HepG2 (cell line): ENCODE measurements around the gene RPS19BP1. TPM values are rescaled to one million over a fixed set of nuclear protein-coding genes. Genes with fewer than 3 reads are reported as not detected.

Source experiments
- ATAC-seq: fragments of 200-7000 bp; cut with Tn5 transposase; 3 replicates; pipeline ENCODE4 v1.9.1; 2020; ENCODE audit warnings: mild to moderate bottlenecking, moderate library complexity
- BruUV-seq: library from RNA; stranded (reverse); fragments of 400-500 nt; replicated peaks from 2 replicates; lab custom pipeline; 2021; lab: Mats Ljungman, UMichigan
- CTCF ChIA-PET: fragments of 300-600 bp; formaldehyde crosslinking; extraction: SDS; loops from one replicate; lab custom pipeline; 2021; ENCODE audit warnings: low total read pairs, inconsistent platforms, low intra/inter-chr PET ratio; lab: Yijun Ruan, JAX
- POLR2A ChIA-PET: fragments of 350-600 bp; sonication (Branson Sonifier 250); formaldehyde crosslinking; loops from one replicate; lab custom pipeline; 2020; ENCODE audit warnings: antibody characterized with exemption, inconsistent platforms; lab: Yijun Ruan, JAX
- DNase-seq: peaks from one replicate; pipeline ENCODE4 v3.0.0-alpha.2; 2015; ENCODE audit warnings: low spot score
- FAIRE-seq: peaks from 3 replicates; lab custom pipeline; 2011; peaks lifted over from hg19 to GRCh38; lab: Jason Lieb, UNC
- H2AFZ ChIP-seq: one replicate; pipeline ENCODE4 v1.6.1; 2011; ENCODE audit warnings: low read length, inconsistent platforms
- H3K27ac ChIP-seq: fragments of 300-600 bp; 3 replicates; pipeline ENCODE4 v1.8.0; 2011; ENCODE audit warnings: mixed run types, mild to moderate bottlenecking, mixed read lengths, low read length, inconsistent platforms; ENCODE audit not compliant: insufficient read depth; ENCODE audit errors: extremely low read length
- H3K27me3 ChIP-seq, 2 experiments: fragments of 200-600 bp in 1 of 2; 2 replicates in 1 of 2; 3 replicates in 1 of 2; pipeline versions ENCODE4 v1.6.0 to v1.8.0; 2011; ENCODE audit warnings: low read length in 2 of 2, mild to moderate bottlenecking in 2 of 2, moderate library complexity in 2 of 2, inconsistent platforms in 1 of 2; ENCODE audit not compliant: insufficient read depth in 2 of 2, control insufficient read depth in 1 of 2
- H3K36me3 ChIP-seq, 2 experiments: fragments of 200-600 bp in 1 of 2; replicated peaks in 1 of 2; 2 replicates in 1 of 2; 3 replicates in 1 of 2; pipeline versions ENCODE4 v1.5.1 to v1.8.0; 2011; ENCODE audit warnings: low read length in 2 of 2, inconsistent platforms in 1 of 2; ENCODE audit not compliant: insufficient read depth in 2 of 2, control insufficient read depth in 1 of 2
- H3K4me1 ChIP-seq: 2 replicates; pipeline ENCODE4 v1.5.1; 2012; ENCODE audit warnings: low read length, inconsistent platforms; ENCODE audit not compliant: insufficient read depth
- H3K4me2 ChIP-seq: 2 replicates; pipeline ENCODE4 v1.6.0; 2011; ENCODE audit warnings: low read depth, low read length, inconsistent platforms
- H3K4me3 ChIP-seq, 3 experiments: fragments of 200-600 bp in 1 of 3; sonication (generic), shearing (Covaris generic) in 1 of 3; replicated peaks in 1 of 3; 2 replicates each; pipeline ENCODE4 v1.5.1; 2011 to 2016; ENCODE audit warnings: low read length in 3 of 3, inconsistent platforms in 2 of 3, low read depth in 2 of 3, mild to moderate bottlenecking in 2 of 3, control low read depth in 1 of 3, mixed read lengths in 1 of 3; ENCODE audit not compliant: insufficient read depth in 1 of 3
- H3K79me2 ChIP-seq: one replicate; pipeline ENCODE4 v1.6.1; 2011; ENCODE audit warnings: low read length, inconsistent platforms; ENCODE audit not compliant: insufficient read depth
- H3K9ac ChIP-seq: 2 replicates; pipeline ENCODE4 v1.6.0; 2011; ENCODE audit warnings: mild to moderate bottlenecking, low read depth, low read length, inconsistent platforms; ENCODE audit not compliant: insufficient read depth
- H3K9me3 ChIP-seq: 2 replicates; pipeline ENCODE4 v1.5.1; 2012; ENCODE audit warnings: mild to moderate bottlenecking, low read length
- H4K20me1 ChIP-seq: 2 replicates; pipeline ENCODE4 v1.6.0; 2011; ENCODE audit warnings: inconsistent platforms, mild to moderate bottlenecking, low read length, moderate library complexity; ENCODE audit not compliant: insufficient read depth
- ELF4 ChIP-seq: sonication (generic); formaldehyde crosslinking; IDR thresholded peaks from 2 replicates; pipeline ENCODE4 v1.5.0; 2020; ENCODE audit warnings: missing genetic modification reagents, mild to moderate bottlenecking, moderate library complexity, borderline replicate concordance
- HOXA7 ChIP-seq: sonication (generic); formaldehyde crosslinking; IDR thresholded peaks from 2 replicates; pipeline ENCODE4 v1.8.1; 2022; ENCODE audit warnings: mild to moderate bottlenecking, missing genetic modification reagents, moderate library complexity
- ZBED4 ChIP-seq: sonication (generic); formaldehyde crosslinking; IDR thresholded peaks from 2 replicates; pipeline ENCODE4 v1.4.0; 2020; ENCODE audit warnings: missing genetic modification reagents, borderline replicate concordance
- ZNF432 ChIP-seq: sonication (generic); formaldehyde crosslinking; IDR thresholded peaks from 2 replicates; pipeline ENCODE4 v1.5.0; 2020; ENCODE audit warnings: missing genetic modification reagents, mild to moderate bottlenecking, borderline replicate concordance
- ZNF556 ChIP-seq: sonication (generic); formaldehyde crosslinking; IDR thresholded peaks from 2 replicates; pipeline ENCODE4 v1.4.0; 2020; ENCODE audit warnings: mild to moderate bottlenecking, missing genetic modification reagents, borderline replicate concordance
- ZNF75D ChIP-seq: sonication (generic); formaldehyde crosslinking; IDR thresholded peaks from 2 replicates; pipeline ENCODE4 v1.8.1; 2023; ENCODE audit warnings: missing genetic modification reagents, mild to moderate bottlenecking, borderline replicate concordance
- WGBS: methylation state at CpG from one replicate; pipeline ENCODE4 v1.1.6; 2017; ENCODE audit warnings: low lambda C conversion rate; 5-methylcytosine and 5-hydroxymethylcytosine counted together
- in situ Hi-C: cut with HindIII; loops from 2 replicates; pipeline ENCODE4 v1.10.0; 2017; ENCODE audit warnings: low pct_unique_long_range_greater_than_20kb; ENCODE audit not compliant: extremely low pct_ligation_motif_present
- intact Hi-C: fragments of 100-400 bp; cut with micrococcal nuclease; formaldehyde crosslinking; loops from one replicate; pipeline ENCODE4 v1.10.0; 2022; ENCODE audit not compliant: unreplicated experiment
- polyA plus RNA-seq, 8 experiments: library from polyadenylated mRNA; depleted of rRNA in 3 of 8; stranded (reverse) in 7 of 8; unstranded in 1 of 8; fragments of >200 nt; fragmentation: Illumina TruSeq in 4 of 8; extraction: Trizol in 4 of 8; gene quantifications; 2 replicates each; pipeline versions ENCODE4 v1.2.1 to v1.2.3, GENCODE V29; 2011 to 2016; ENCODE audit warnings: low read depth in 4 of 8, missing spikeins in 1 of 8, mixed read lengths in 1 of 8; ENCODE audit not compliant: insufficient read depth in 1 of 8
- total RNA-seq, 5 experiments: library from RNA; depleted of rRNA; stranded (reverse); fragments of >200 nt; fragmentation: Illumina TruSeq; extraction: Trizol; gene quantifications; 2 replicates each; pipeline ENCODE4 v1.2.3, GENCODE V29; 2016; ENCODE audit warnings: low read depth in 1 of 5
- TF ChIP-seq, protein P1 (sequence below): sonication (generic); formaldehyde crosslinking; IDR thresholded peaks from 2 replicates; pipeline ENCODE4 v1.5.0; 2020; ENCODE audit warnings: mild to moderate bottlenecking, missing genetic modification reagents
- TF ChIP-seq, protein P2 (sequence below): sonication (generic); formaldehyde crosslinking; IDR thresholded peaks from 2 replicates; pipeline ENCODE4 v1.4.0; 2020; ENCODE audit warnings: low read depth, mild to moderate bottlenecking, missing genetic modification reagents

Gene RPS19BP1
- total and polyA plus RNA-seq, 2 of the 13 experiments (the other 11 are each of a cell fraction or from before 2014, with no cell fraction given) = 44.3 to 81.3 TPM

GRCh38 chr22:39490966-39491680 is 41.4 kb downstream of the RPS19BP1 start:
- DNase-seq = no peak
- H2AFZ ChIP-seq = no peak overlapping the region
- H3K4me3 ChIP-seq = no peak overlapping the region
- no peaks in the 10 kb centered on the region for H3K79me2 ChIP-seq
- intact Hi-C loops = no loop called here
- no peaks in the 10 kb centered on the region for H3K36me3 ChIP-seq
- H3K4me2 ChIP-seq = no peak overlapping the region
- 24% methylated on average over 4 of the region's 9 CpGs for WGBS
- ChIA-PET CTCF (no interaction called here), POLR2A (interaction anchor here (1.2 to 1.5 kb wide), 3 partner anchors 11 to 171 kb away, joined by 4 to 12 read pairs (median 7); partner anchors contain the start of genes ATF4, MIEF1 and RPL3)
- no peaks in the 10 kb centered on the region for H4K20me1 ChIP-seq
- no peak for ATAC-seq
- in situ Hi-C loops = no loop called here
- H3K27me3 ChIP-seq = peaks cover 0 to 2% of the 10 kb centered on the region in 2 experiments; a peak in 1 of 5 replicates
- peaks cover 29% of the 10 kb centered on the region for H3K4me1 ChIP-seq
- no TSS peak for BruUV-seq
- H3K9ac ChIP-seq = no peak overlapping the region
- no peak overlapping the region for H3K27ac ChIP-seq
- no peaks in the 10 kb centered on the region for H3K9me3 ChIP-seq
- FAIRE-seq = no peak
- TF ChIP-seq ZNF432 (CRISPR knock-in tag) (no peak), ELF4 (CRISPR knock-in tag) (no peak), ZNF75D (no peak), ZBED4 (CRISPR knock-in tag) (no peak), ZNF556 (CRISPR knock-in tag) (no peak), HOXA7 (CRISPR knock-in tag) (no peak)
- TF ChIP-seq, protein P1, sequence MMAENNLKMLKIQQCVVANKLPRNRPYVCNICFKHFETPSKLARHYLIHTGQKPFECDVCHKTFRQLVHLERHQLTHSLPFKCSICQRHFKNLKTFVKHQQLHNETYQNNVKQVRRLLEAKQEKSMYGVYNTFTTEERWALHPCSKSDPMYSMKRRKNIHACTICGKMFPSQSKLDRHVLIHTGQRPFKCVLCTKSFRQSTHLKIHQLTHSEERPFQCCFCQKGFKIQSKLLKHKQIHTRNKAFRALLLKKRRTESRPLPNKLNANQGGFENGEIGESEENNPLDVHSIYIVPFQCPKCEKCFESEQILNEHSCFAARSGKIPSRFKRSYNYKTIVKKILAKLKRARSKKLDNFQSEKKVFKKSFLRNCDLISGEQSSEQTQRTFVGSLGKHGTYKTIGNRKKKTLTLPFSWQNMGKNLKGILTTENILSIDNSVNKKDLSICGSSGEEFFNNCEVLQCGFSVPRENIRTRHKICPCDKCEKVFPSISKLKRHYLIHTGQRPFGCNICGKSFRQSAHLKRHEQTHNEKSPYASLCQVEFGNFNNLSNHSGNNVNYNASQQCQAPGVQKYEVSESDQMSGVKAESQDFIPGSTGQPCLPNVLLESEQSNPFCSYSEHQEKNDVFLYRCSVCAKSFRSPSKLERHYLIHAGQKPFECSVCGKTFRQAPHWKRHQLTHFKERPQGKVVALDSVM (CRISPR knock-in tag) = no peak
- TF ChIP-seq, protein P2, sequence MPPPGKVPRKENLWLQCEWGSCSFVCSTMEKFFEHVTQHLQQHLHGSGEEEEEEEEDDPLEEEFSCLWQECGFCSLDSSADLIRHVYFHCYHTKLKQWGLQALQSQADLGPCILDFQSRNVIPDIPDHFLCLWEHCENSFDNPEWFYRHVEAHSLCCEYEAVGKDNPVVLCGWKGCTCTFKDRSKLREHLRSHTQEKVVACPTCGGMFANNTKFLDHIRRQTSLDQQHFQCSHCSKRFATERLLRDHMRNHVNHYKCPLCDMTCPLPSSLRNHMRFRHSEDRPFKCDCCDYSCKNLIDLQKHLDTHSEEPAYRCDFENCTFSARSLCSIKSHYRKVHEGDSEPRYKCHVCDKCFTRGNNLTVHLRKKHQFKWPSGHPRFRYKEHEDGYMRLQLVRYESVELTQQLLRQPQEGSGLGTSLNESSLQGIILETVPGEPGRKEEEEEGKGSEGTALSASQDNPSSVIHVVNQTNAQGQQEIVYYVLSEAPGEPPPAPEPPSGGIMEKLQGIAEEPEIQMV = no peak
